Stomach (tissue), 9 donors: ENCODE results near the gene ITIH6. TPM values are rescaled to one million over a fixed set of nuclear protein-coding genes. Genes with fewer than 3 reads are reported as not detected.

Experiments
- DNase-seq, 2 donors: peaks; one replicate each; pipeline versions ENCODE4 v3.0.0 to v3.0.0-alpha.2; 2013 to 2019
- H3K27ac ChIP-seq, 5 donors: fragments of 200-600 bp in 4 of 5; sonication (generic) in 4 of 5; one replicate each; pipeline ENCODE4 v1.5.1; 2013 to 2019; ENCODE audit warnings: mild to moderate bottlenecking in 1 of 5, moderate library complexity in 1 of 5
- H3K27me3 ChIP-seq, 3 donors: fragments of 200-600 bp; sonication (generic); one replicate each; pipeline ENCODE4 v1.5.1; 2017 to 2019; ENCODE audit warnings: mixed run types in 1 of 3
- H3K36me3 ChIP-seq, 4 donors: fragments of 200-600 bp; sonication (generic); 1 replicate in 3 of 4; 2 replicates in 1 of 4; pipeline ENCODE4 v1.5.1; 2016 to 2019
- H3K4me1 ChIP-seq, 4 donors: fragments of 200-600 bp; sonication (generic); one replicate each; pipeline ENCODE4 v1.5.1; 2016 to 2019
- H3K4me3 ChIP-seq, 4 donors: fragments of 200-600 bp; sonication (generic) in 3 of 4; one replicate each; pipeline ENCODE4 v1.5.1; 2016 to 2019; ENCODE audit warnings: mild to moderate bottlenecking in 1 of 4
- H3K9me3 ChIP-seq, 4 donors: fragments of 200-600 bp; sonication (generic); one replicate each; pipeline ENCODE4 v1.5.1; 2016 to 2019
- CTCF ChIP-seq, 7 experiments: fragments of 450-650 bp in 4 of 7; fragments of 200-600 bp in 3 of 7; sonication (generic) in 3 of 7; IDR thresholded peaks; one replicate each; pipeline ENCODE4 v1.5.1; 2016 to 2019; ENCODE audit warnings: antibody characterized with exemption in 7 of 7, control low read depth in 2 of 7, mild to moderate bottlenecking in 1 of 7
- EP300 ChIP-seq: sonication (generic); formaldehyde crosslinking; IDR thresholded peaks from one replicate; pipeline ENCODE4 v1.6.1; 2017; ENCODE audit warnings: antibody characterized with exemption
- POLR2A ChIP-seq, 4 donors: fragments of 450-650 bp; IDR thresholded peaks; one replicate each; pipeline ENCODE4 v1.6.1; 2016; ENCODE audit warnings: antibody characterized with exemption in 4 of 4, control low read depth in 2 of 4, mild to moderate bottlenecking in 1 of 4, moderate library complexity in 1 of 4
- POLR2AphosphoS5 ChIP-seq, 3 donors: sonication (generic); formaldehyde crosslinking; IDR thresholded peaks; one replicate each; pipeline ENCODE4 v1.6.1; 2016; ENCODE audit warnings: antibody characterized with exemption in 3 of 3
- WGBS, 5 donors: extraction: QIAGEN DNeasy Blood & Tissue Kit in 3 of 5; methylation state at CpG; one replicate each; pipeline versions ENCODE4 v1.1.5 to v1.1.7; 2013 to 2018; 5-methylcytosine and 5-hydroxymethylcytosine counted together
- intact Hi-C: fragments of 100-400 bp; cut with DNase I; formaldehyde crosslinking; loops from one replicate; pipeline ENCODE4 v1.15.1; 2023; ENCODE audit warnings: low total_unique reads
- polyA plus RNA-seq, 3 donors: library from polyadenylated mRNA; stranded (reverse); fragments of 200-250 nt; gene quantifications; one replicate each; pipeline ENCODE4 v1.2.3, GENCODE V29; 2013
- total RNA-seq, 5 donors: library from RNA; depleted of rRNA; stranded (reverse); fragments of >200 nt; gene quantifications; one replicate each; pipeline versions ENCODE4 v1.1.0 to v1.2.3, GENCODE V29; 2014 to 2016
- donor health status: healthy with polysubstance abuse.
- donor health status: Bipolar disorder and iron deficiency.
- donor health status: healthy.

Gene ITIH6
- total and polyA plus RNA-seq, 8 donors = not detected

- Histone ChIP-seq H3K36me3 (no peaks in the 10 kb centered on the region), H3K4me1 (no peaks in the 10 kb centered on the region), H3K27me3 (peaks cover 0 to 5% (median 0%) of the 10 kb centered on the region in 3 donors), H3K4me3 (no peak overlapping the region), H3K27ac (no peak overlapping the region), H3K9me3 (peaks cover 0 to 4% (median 0%) of the 10 kb centered on the region in 4 donors)
- intact Hi-C loops = no loop called here
- WGBS, 5 donors = 67 to 100% (median 84%) methylated on average over 1 to 3 of the region's 3 CpGs
- no peak for DNase-seq
- TF ChIP-seq EP300 (no peak), CTCF (IDR thresholded peaks at IDR 0.05) (no peak), POLR2AphosphoS5 (IDR thresholded peaks at IDR 0.05) (no peak), POLR2A (IDR thresholded peaks at IDR 0.05) (no peak)
Observed at GRCh38 chrX:54838583-54838982, 40.5 kb upstream of the ITIH6 start.

DNA sequence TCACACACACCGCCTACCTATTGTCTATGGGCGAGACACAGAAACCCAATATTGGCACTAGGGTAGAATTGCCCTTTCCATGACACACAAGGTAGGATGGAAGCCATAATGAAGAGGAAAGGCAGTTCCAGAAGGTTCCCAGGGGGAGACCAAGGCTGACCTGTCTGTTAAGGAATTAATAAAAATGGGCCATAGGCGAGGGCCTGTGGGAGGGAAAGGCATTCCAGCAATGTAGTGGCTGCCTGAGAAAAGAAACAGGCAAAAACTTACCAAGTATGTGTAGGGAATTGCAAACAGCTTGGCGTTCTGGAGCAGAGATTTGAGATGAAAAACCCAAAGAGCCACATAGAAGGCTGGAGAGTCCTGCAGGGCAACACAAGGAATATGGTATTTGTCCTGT is 28.5 kb upstream of the ITIH6 start:
- Histone ChIP-seq H3K27ac (no peak overlapping the region), H3K36me3 (no peaks in the 10 kb centered on the region), H3K4me1 (no peaks in the 10 kb centered on the region), H3K27me3 (no peaks in the 10 kb centered on the region), H3K9me3 (no peaks in the 10 kb centered on the region), H3K4me3 (no peak overlapping the region)
- 63 to 100% (median 84%) methylated on average over 3 to 4 of the region's 4 CpGs for WGBS, 5 donors
- TF ChIP-seq POLR2AphosphoS5 (IDR thresholded peaks at IDR 0.05) = no peak
- DNase-seq = no peak
- intact Hi-C loops = no loop called here

DNA sequence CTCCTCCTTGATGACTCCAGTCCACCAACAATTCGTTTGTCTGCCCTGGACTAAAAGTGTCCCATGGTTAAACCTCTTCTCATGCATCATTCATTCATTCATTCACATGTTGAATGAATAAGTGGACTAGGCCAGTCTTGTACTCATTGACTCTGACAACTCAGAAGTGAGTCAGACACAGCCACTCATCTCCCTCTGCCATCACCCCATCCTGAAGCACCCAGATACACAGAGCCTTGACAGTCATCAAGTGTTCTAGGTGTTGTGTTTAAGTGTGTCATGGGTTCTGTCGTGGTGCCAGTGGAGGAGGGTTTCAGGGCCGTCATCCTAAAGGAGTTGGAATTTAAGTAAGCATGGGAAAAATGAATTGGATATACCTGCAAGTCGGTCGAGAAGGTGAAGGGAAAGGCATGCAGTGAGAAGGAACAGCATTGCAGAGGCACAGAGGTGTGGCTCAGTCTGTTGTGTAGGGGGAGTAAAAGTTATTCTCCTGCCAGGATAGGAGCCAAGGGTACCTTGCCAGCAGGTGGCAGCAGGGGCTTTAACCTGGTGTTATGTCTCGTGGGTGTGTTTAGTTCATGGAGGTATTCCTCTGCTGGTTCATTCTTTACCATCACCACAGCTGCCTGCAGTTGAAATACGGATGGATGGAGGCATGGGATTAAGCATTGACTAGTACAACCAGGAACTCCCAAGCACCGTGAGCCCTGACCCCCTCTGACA is 27.8 kb upstream of the ITIH6 start:
- Histone ChIP-seq H3K27ac (no peak overlapping the region), H3K36me3 (no peaks in the 10 kb centered on the region), H3K4me3 (no peak overlapping the region), H3K27me3 (peaks cover 0 to 6% (median 0%) of the 10 kb centered on the region in 3 donors), H3K4me1 (no peaks in the 10 kb centered on the region), H3K9me3 (no peaks in the 10 kb centered on the region)
- WGBS, 5 donors = 60 to 71% (median 65%) methylated on average over 8 of the region's 8 CpGs
- DNase-seq = no peak
- intact Hi-C loops = no loop called here
- no peak for TF ChIP-seq POLR2AphosphoS5 (IDR thresholded peaks at IDR 0.05)
- no peak for TF ChIP-seq POLR2A (IDR thresholded peaks at IDR 0.05)
- no peak for TF ChIP-seq EP300
- no peak for TF ChIP-seq CTCF (IDR thresholded peaks at IDR 0.05)

DNA sequence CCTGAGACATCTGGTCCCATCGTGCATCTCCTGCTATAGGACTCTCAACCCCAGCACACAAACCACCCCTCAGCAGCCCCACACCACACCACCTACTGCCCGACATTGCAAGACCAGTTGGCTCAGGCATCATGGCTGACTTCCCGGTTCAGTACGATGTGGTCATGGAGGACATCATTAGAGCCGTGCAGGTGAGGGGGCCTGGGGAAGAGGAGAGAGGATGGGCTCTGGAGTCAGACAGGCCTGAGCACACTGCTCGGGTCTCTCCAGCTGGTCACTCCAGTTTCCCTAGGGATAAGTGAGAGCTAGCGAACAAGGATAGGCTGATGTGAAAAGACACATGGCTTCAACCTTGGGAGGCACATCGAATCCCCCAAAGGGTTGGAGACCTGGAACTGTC is 26.7 kb upstream of the ITIH6 start:
- H3K9me3 ChIP-seq = no peaks in the 10 kb centered on the region
- TF ChIP-seq CTCF (IDR thresholded peaks at IDR 0.05) (no peak), POLR2A (IDR thresholded peaks at IDR 0.05) (no peak), POLR2AphosphoS5 (IDR thresholded peaks at IDR 0.05) (no peak), EP300 (no peak)
- H3K36me3 ChIP-seq = no peaks in the 10 kb centered on the region
- DNase-seq = no peak
- no peaks in the 10 kb centered on the region for H3K4me1 ChIP-seq
- 89 to 96% (median 94%) methylated on average over 4 to 8 of the region's 8 CpGs for WGBS, 5 donors
- no peak overlapping the region for H3K4me3 ChIP-seq
- intact Hi-C loops = no loop called here
- peaks cover 0 to 6% (median 0%) of the 10 kb centered on the region in 3 donors for H3K27me3 ChIP-seq
- H3K27ac ChIP-seq = no peak overlapping the region

GRCh38 chrX:54824195-54824594 is 26.1 kb upstream of the ITIH6 start:
- 78 to 96% (median 85%) methylated on average over 4 to 5 of the region's 5 CpGs for WGBS, 5 donors
- H3K4me1 ChIP-seq = no peaks in the 10 kb centered on the region
- H3K27me3 ChIP-seq = peaks cover 0 to 6% (median 0%) of the 10 kb centered on the region in 3 donors
- H3K4me3 ChIP-seq = no peak overlapping the region
- H3K9me3 ChIP-seq = no peaks in the 10 kb centered on the region
- no peak for DNase-seq
- intact Hi-C loops = no loop called here
- TF ChIP-seq CTCF (IDR thresholded peaks at IDR 0.05) (no peak), POLR2A (IDR thresholded peaks at IDR 0.05) (no peak), POLR2AphosphoS5 (IDR thresholded peaks at IDR 0.05) (no peak)
- H3K36me3 ChIP-seq = no peaks in the 10 kb centered on the region
- no peak overlapping the region for H3K27ac ChIP-seq
